ENCODE results near the gene ADAMTS7.

Gene ADAMTS7

GRCh38 chr15:78763796-78764241 is 47.4 kb downstream of the ADAMTS7 start:
- ChIA-PET POLR2A (no interaction called here), CTCF (no interaction called here)
- H3K36me3 ChIP-seq (ENCODE audit: control insufficient read depth in 2 of 2, insufficient read depth in 1 of 2, low read length in 2 of 2) = no peaks in the 10 kb centered on the region
- H3K4me3 ChIP-seq (ENCODE audit: low read depth, low read length) = no peak overlapping the region
- H3K4me1 ChIP-seq (ENCODE audit: control insufficient read depth, insufficient read depth, low read length) = no peaks in the 10 kb centered on the region
- no peak for TF ChIP-seq ZNF560 (tag by site-specific recombination; IDR thresholded peaks at IDR 0.05; ENCODE audit: borderline replicate concordance)
- TF ChIP-seq PRDM1 (tag by site-specific recombination; IDR thresholded peaks at IDR 0.05) = no peak
- TF ChIP-seq CTCF (tag by site-specific recombination; IDR thresholded peaks at IDR 0.05) = no peak
- no peak for TF ChIP-seq ZNF610 (tag by site-specific recombination; IDR thresholded peaks at IDR 0.05; ENCODE audit: borderline replicate concordance)
- no peak for TF ChIP-seq ZNF140 (tag by site-specific recombination; IDR thresholded peaks at IDR 0.05)
- TF ChIP-seq ZNF600 (tag by site-specific recombination; IDR thresholded peaks at IDR 0.05) = no peak
- no peak for TF ChIP-seq ZNF747 (tag by site-specific recombination; IDR thresholded peaks at IDR 0.05)
- no peaks in the 10 kb centered on the region for H3K9me3 ChIP-seq (ENCODE audit: control insufficient read depth, insufficient read depth, low read depth, low read length)
- no peak overlapping the region for H3K27ac ChIP-seq (ENCODE audit: extremely low read depth, low read depth, low read length)

- CTCF ChIA-PET = interaction anchor here (0.6 kb wide), 2 partner anchors 893 to 1131 kb away, joined by 3 to 4 read pairs; no protein-coding TSS in a partner anchor
- POLR2A ChIA-PET = no interaction called here
- Histone ChIP-seq H3K4me3 (ENCODE audit: low read depth, low read length) (no peak overlapping the region), H3K36me3 (ENCODE audit: control insufficient read depth in 2 of 2, insufficient read depth in 1 of 2, low read length in 2 of 2) (no peaks in the 10 kb centered on the region), H3K4me1 (ENCODE audit: control insufficient read depth, insufficient read depth, low read length) (no peaks in the 10 kb centered on the region), H3K27ac (ENCODE audit: extremely low read depth, low read depth, low read length) (no peak overlapping the region), H3K9me3 (ENCODE audit: control insufficient read depth, insufficient read depth, low read depth, low read length) (no peaks in the 10 kb centered on the region)
- no peak for TF ChIP-seq GFI1B (tag by site-specific recombination; IDR thresholded peaks at IDR 0.05)
- no peak for TF ChIP-seq ZNF335 (tag by site-specific recombination; conservative IDR thresholded peaks at IDR 0.05)
- TF ChIP-seq ZNF2 (tag by site-specific recombination; IDR thresholded peaks at IDR 0.05) = no peak
- no peak for TF ChIP-seq ZSCAN5A (tag by site-specific recombination; IDR thresholded peaks at IDR 0.05)
- TF ChIP-seq ZBTB1 (tag by site-specific recombination; IDR thresholded peaks at IDR 0.05) = no peak
- no peak for TF ChIP-seq ZSCAN4 (tag by site-specific recombination; IDR thresholded peaks at IDR 0.05)
- TF ChIP-seq ZNF560 (tag by site-specific recombination; IDR thresholded peaks at IDR 0.05; ENCODE audit: borderline replicate concordance) = no peak
- no peak for TF ChIP-seq ZNF549 (tag by site-specific recombination; IDR thresholded peaks at IDR 0.05)
- TF ChIP-seq SP7 (tag by site-specific recombination; IDR thresholded peaks at IDR 0.05) = no peak
- TF ChIP-seq BCL6B (tag by site-specific recombination; IDR thresholded peaks at IDR 0.05) = no peak
- TF ChIP-seq ZBTB10 (tag by site-specific recombination; IDR thresholded peaks at IDR 0.05) = no peak
- no peak for TF ChIP-seq TCF7L2 (IDR thresholded peaks at IDR 0.05; ENCODE audit: borderline replicate concordance, low read depth, low read length)
- no peak for TF ChIP-seq AEBP2 (tag by site-specific recombination; IDR thresholded peaks at IDR 0.05; ENCODE audit: borderline replicate concordance)
- TF ChIP-seq BCL11B (tag by site-specific recombination; IDR thresholded peaks at IDR 0.05; ENCODE audit: low read depth) = no peak
- TF ChIP-seq ZNF148 (tag by site-specific recombination; IDR thresholded peaks at IDR 0.05; ENCODE audit: borderline replicate concordance) = no peak
Observed at GRCh38 chr15:78762985-78763795, 48.1 kb downstream of the ADAMTS7 start.
